Measurements from ENCODE around the gene ASIC2. TPM values are rescaled to one million over a fixed set of nuclear protein-coding genes. Genes with fewer than 3 reads are reported as not detected.
"Not testable (repeated sequence)": the region's sequence is repeated elsewhere in the genome, so short reads cannot be mapped to it uniquely, and the experiment has no call there.

ASIC2 gene
- total RNA-seq, 1 experiment from 2014 or later, result 0.11 TPM

- no peak for DNase-seq (ENCODE audit: low read depth)
Observed at GRCh38 chr17:33021731-33022408, 271.2 kb downstream of the ASIC2 start.

- DNase-seq (ENCODE audit: low read depth), result no peak
Observed at GRCh38 chr17:33019161-33019890, 273.8 kb downstream of the ASIC2 start.

GRCh38 chr17:33017366-33017765 lies 275.7 kb downstream of the ASIC2 start:
- no peak for DNase-seq (ENCODE audit: low read depth)

GRCh38 chr17:33016920-33017319 lies 276.2 kb downstream of the ASIC2 start:
- DNase-seq (ENCODE audit: low read depth), result no peak

- no peak for DNase-seq (ENCODE audit: low read depth)
Observed at GRCh38 chr17:33015716-33016346, 277.3 kb downstream of the ASIC2 start.

- DNase-seq (ENCODE audit: low read depth), result no peak
Observed at GRCh38 chr17:33014751-33015150, 278.3 kb downstream of the ASIC2 start.

GRCh38 chr17:33013596-33014375 lies 279.3 kb downstream of the ASIC2 start:
- peak; percentile 15 for DNase-seq (ENCODE audit: low read depth)

GRCh38 chr17:33012522-33013033 lies 280.5 kb downstream of the ASIC2 start:
- DNase-seq (ENCODE audit: low read depth), result peak; percentile 87

- no peak for DNase-seq (ENCODE audit: low read depth)
Observed at GRCh38 chr17:33009636-33010035, 283.5 kb downstream of the ASIC2 start.

GRCh38 chr17:33007186-33007585 lies 285.9 kb downstream of the ASIC2 start:
- DNase-seq (ENCODE audit: low read depth), result no peak

GRCh38 chr17:33002246-33002645 lies 290.8 kb downstream of the ASIC2 start:
- DNase-seq (ENCODE audit: low read depth), result no peak

GRCh38 chr17:32998887-32999228 lies 294.2 kb downstream of the ASIC2 start:
- no peak for DNase-seq (ENCODE audit: low read depth)

- peak; percentile 75 for DNase-seq (ENCODE audit: low read depth)
Observed at GRCh38 chr17:32998111-32998886, 294.8 kb downstream of the ASIC2 start.

GRCh38 chr17:32995416-32996045 lies 297.6 kb downstream of the ASIC2 start:
- no peak for DNase-seq (ENCODE audit: low read depth)

- no peak for DNase-seq (ENCODE audit: low read depth)
Observed at GRCh38 chr17:32993977-32994376, 299.1 kb downstream of the ASIC2 start.

GRCh38 chr17:32992321-32993033 lies 300.6 kb downstream of the ASIC2 start:
- DNase-seq (ENCODE audit: low read depth), result no peak

GRCh38 chr17:32988481-32989101 lies 304.5 kb downstream of the ASIC2 start:
- DNase-seq (ENCODE audit: low read depth), result no peak

- DNase-seq (ENCODE audit: low read depth), result not testable (repeated sequence)
Observed at GRCh38 chr17:32987868-32988267, 305.2 kb downstream of the ASIC2 start.

GRCh38 chr17:32987453-32987805 lies 305.7 kb downstream of the ASIC2 start:
- not testable (repeated sequence) for DNase-seq (ENCODE audit: low read depth)
